Prostate gland (tissue), 2 donors: ENCODE measurements around the gene GPATCH4. TPM values are rescaled to one million over a fixed set of nuclear protein-coding genes. Genes with fewer than 3 reads are reported as not detected.

ENCODE experiments used
- DNase-seq: peaks from one replicate; pipeline ENCODE4 v3.0.0-alpha.2; 2019; ENCODE audit warnings: low spot score
- H3K27ac ChIP-seq, 2 donors: fragments of 200-600 bp; sonication (generic); 2 replicates each; pipeline ENCODE4 v1.5.1; 2017 to 2019
- H3K27me3 ChIP-seq: fragments of 200-600 bp; sonication (generic); replicated peaks from 2 replicates; pipeline ENCODE4 v1.5.1; 2019; ENCODE audit not compliant: insufficient read depth
- H3K36me3 ChIP-seq, 2 donors: fragments of 200-600 bp; sonication (generic); 1 replicate in 1 of 2; 2 replicates in 1 of 2; pipeline versions ENCODE4 v1.5.1 to v1.8.1; 2017 to 2019
- H3K4me1 ChIP-seq: fragments of 200-600 bp; sonication (generic); replicated peaks from 2 replicates; pipeline ENCODE4 v1.5.1; 2019
- H3K4me3 ChIP-seq, 2 donors: fragments of 200-600 bp; sonication (generic); 2 replicates each; pipeline ENCODE4 v1.5.1; 2017 to 2019
- H3K9me3 ChIP-seq: fragments of 200-600 bp; sonication (generic); 2 replicates; pipeline ENCODE4 v1.5.1; 2017
- POLR2A ChIP-seq: fragments of 450-650 bp; IDR thresholded peaks from one replicate; pipeline ENCODE4 v1.6.1; 2016; ENCODE audit warnings: antibody characterized with exemption, mild to moderate bottlenecking
- POLR2AphosphoS5 ChIP-seq: sonication (generic); formaldehyde crosslinking; IDR thresholded peaks from one replicate; pipeline ENCODE4 v1.6.1; 2017; ENCODE audit warnings: antibody characterized with exemption
- WGBS: methylation state at CpG from one replicate; pipeline ENCODE4 v1.1.5; 2018; 5-methylcytosine and 5-hydroxymethylcytosine counted together
- intact Hi-C: fragments of 100-400 bp; cut with DNase I; formaldehyde crosslinking; loops from one replicate; pipeline ENCODE4 v1.14.2; 2022
- total RNA-seq, 2 donors: library from RNA; depleted of rRNA; stranded (reverse); fragments of >200 nt; gene quantifications; one replicate each; pipeline ENCODE4 v1.1.0, GENCODE V29; 2016
- TF ChIP-seq, protein P1 (sequence below), 4 experiments: fragments of 200-600 bp in 2 of 4; fragments of 450-650 bp in 2 of 4; sonication (generic) in 2 of 4; IDR thresholded peaks; 1 replicate in 3 of 4; 2 replicates in 1 of 4; pipeline ENCODE4 v1.5.1; 2016 to 2019; ENCODE audit warnings: antibody characterized with exemption in 4 of 4, mild to moderate bottlenecking in 2 of 4, moderate library complexity in 2 of 4

The GPATCH4 gene
- total RNA-seq, 2 donors from 2014 or later = 20.9 to 27.5 TPM

DNA sequence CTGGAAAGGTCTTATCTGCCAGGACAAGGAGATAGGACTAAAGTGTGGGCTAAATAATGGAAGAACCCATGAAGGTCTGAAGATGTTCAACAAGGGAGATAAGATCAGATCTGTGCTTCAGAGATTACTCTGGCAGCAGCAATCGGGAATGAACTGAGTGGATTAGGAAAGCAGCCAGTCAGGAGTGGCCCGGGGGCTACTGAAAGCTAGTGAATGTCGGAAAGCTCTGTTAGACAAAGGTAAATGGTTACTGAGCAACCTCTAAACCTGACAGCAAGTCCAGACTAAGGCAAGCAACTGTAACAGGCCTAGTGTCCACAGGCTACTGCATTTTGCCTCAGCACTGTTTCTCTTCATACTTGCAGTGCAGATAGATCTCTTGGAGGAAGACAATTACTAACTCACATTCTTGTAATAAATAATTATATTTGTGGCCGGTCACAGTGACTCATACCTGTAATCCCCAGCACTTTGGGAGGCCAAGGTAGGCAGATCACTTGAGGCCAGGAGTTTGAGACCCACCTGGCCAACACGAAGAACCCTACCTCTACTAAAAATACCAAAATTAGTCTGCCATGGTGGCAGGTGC, 41.4 kb downstream of the GPATCH4 start:
- H3K4me1 ChIP-seq = no peaks in the 10 kb centered on the region
- H3K36me3 ChIP-seq = no peaks in the 10 kb centered on the region
- H3K27ac ChIP-seq = peak overlapping the region; percentile 10 to 12
- no peaks in the 10 kb centered on the region for H3K27me3 ChIP-seq
- peak; percentile 69 for DNase-seq
- intact Hi-C loops = no loop called here
- H3K4me3 ChIP-seq = no peak overlapping the region
- TF ChIP-seq, protein P1, sequence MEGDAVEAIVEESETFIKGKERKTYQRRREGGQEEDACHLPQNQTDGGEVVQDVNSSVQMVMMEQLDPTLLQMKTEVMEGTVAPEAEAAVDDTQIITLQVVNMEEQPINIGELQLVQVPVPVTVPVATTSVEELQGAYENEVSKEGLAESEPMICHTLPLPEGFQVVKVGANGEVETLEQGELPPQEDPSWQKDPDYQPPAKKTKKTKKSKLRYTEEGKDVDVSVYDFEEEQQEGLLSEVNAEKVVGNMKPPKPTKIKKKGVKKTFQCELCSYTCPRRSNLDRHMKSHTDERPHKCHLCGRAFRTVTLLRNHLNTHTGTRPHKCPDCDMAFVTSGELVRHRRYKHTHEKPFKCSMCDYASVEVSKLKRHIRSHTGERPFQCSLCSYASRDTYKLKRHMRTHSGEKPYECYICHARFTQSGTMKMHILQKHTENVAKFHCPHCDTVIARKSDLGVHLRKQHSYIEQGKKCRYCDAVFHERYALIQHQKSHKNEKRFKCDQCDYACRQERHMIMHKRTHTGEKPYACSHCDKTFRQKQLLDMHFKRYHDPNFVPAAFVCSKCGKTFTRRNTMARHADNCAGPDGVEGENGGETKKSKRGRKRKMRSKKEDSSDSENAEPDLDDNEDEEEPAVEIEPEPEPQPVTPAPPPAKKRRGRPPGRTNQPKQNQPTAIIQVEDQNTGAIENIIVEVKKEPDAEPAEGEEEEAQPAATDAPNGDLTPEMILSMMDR (IDR thresholded peaks at IDR 0.05) = no peak
- peak; percentile 48 for TF ChIP-seq POLR2AphosphoS5
- no peak for TF ChIP-seq POLR2A
- 32% methylated on average over 5 of the region's 5 CpGs for WGBS
- no peaks in the 10 kb centered on the region for H3K9me3 ChIP-seq

DNA sequence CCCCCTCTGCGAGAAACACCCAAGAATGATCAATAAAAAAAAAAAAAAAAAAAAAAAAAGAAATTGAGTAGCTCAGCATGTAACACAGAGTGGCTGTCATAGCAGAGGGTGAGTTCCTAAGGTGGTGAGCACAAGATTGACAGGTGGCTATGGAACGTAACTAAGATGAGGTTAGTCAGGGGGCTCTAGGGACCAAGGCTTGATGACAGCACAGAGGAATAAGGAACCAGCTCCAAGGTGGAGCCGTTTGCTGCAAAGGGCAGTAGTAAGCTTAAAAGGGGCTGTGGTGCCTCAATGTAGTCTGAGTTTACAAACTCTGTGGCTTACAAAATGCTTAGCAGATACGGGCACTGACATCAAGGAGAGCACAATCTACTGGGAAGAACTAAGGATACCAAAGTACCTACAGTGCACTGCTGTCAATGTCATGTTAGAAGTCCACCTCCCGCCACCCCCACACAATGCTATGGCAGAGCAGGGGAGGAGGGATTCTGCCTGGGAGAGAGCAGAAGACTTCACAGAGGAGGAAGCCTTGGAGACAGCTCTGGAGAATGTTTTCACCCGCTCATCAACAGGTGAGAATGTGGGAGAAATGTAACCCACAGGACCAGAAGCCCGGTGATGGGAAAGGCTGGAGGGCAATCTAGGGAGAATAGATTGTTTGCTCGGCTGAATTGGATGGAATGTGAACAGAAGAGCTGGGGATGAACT, 42.0 kb downstream of the GPATCH4 start:
- WGBS = 67% methylated on average over 7 of the region's 8 CpGs
- Histone ChIP-seq H3K27me3 (no peaks in the 10 kb centered on the region), H3K27ac (no peak overlapping the region), H3K9me3 (no peaks in the 10 kb centered on the region), H3K4me1 (no peaks in the 10 kb centered on the region), H3K36me3 (no peaks in the 10 kb centered on the region), H3K4me3 (no peak overlapping the region)
- DNase-seq = no peak
- intact Hi-C loops = no loop called here
- TF ChIP-seq, protein P1 (IDR thresholded peaks at IDR 0.05) = no peak
- TF ChIP-seq POLR2AphosphoS5 (no peak), POLR2A (no peak)

DNA sequence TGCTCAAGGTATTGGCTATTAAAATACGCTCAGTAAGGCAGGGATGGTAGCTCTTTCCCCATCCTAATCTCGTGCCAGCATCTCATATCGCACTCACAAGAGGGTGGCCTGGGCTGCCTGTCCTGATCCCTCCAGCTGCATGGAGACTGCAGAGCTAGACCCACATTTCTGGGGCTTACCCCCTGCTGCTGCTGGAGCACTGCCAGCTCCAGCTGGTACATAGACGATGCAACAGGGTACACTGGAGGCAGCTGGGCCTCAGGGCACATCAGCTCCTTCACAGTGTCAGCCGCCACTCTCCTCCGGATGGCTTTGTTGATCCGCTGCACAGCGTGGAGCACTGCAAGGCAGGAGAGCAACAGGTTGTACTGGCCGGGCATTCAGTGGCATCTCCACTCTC, 44.9 kb downstream of the GPATCH4 start:
- DNase-seq = no peak
- Histone ChIP-seq H3K27me3 (no peaks in the 10 kb centered on the region), H3K4me3 (no peak overlapping the region), H3K36me3 (no peaks in the 10 kb centered on the region), H3K4me1 (no peaks in the 10 kb centered on the region), H3K9me3 (no peaks in the 10 kb centered on the region), H3K27ac (no peak overlapping the region)
- intact Hi-C loops = no loop called here
- 81% methylated on average over 9 of the region's 9 CpGs for WGBS
- TF ChIP-seq, protein P1 (IDR thresholded peaks at IDR 0.05) = no peak
- no peak for TF ChIP-seq POLR2A
- no peak for TF ChIP-seq POLR2AphosphoS5

DNA sequence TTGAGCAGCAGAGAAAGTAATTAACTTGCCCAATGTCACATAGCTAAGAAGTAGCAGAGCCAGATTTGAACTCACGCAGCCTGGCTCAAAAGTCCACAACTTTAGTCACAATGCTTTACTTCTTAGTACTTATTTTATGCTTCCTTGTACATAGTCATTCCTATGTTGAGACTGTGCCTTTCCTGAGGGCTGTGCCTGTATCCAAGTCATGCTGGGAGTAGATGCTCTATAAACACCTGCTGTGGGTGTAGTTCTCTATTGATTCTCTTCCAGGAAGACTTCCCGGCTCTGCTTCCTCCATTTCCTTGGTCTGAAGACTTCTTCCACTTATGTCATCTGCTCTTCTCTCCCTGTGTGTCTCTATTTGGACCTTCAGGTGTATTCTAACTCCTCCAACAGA, 45.6 kb downstream of the GPATCH4 start:
- intact Hi-C loops = no loop called here
- Histone ChIP-seq H3K4me1 (no peaks in the 10 kb centered on the region), H3K4me3 (no peak overlapping the region), H3K36me3 (no peaks in the 10 kb centered on the region), H3K9me3 (no peaks in the 10 kb centered on the region), H3K27me3 (no peaks in the 10 kb centered on the region), H3K27ac (no peak overlapping the region)
- DNase-seq = no peak
- TF ChIP-seq POLR2AphosphoS5 = no peak
- TF ChIP-seq, protein P1 (IDR thresholded peaks at IDR 0.05) = no peak
- WGBS = 77% methylated on average over 2 of the region's 2 CpGs

DNA sequence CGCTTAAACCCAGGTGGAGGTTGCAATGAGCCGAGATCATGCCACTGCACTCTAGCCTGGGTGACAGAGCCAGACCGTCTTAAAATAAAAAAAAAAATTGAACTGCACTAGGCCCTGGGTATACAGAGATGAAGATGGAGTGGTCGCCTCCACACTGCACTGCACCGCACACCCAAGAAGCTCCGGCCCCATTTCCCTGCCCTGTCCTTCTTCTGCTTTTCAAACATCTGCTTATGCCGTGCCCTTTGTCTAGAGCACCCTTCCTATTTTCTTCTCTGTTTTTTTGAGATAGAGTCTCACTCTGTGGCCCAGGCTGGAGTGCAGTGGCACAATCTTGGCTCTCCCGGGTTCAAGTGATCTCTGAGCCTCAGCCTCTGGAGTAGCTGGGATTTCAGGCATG, 46.3 kb downstream of the GPATCH4 start:
- intact Hi-C loops = loop anchor here (5.0 kb wide), 1 partner anchor 43 kb away; no protein-coding TSS in a partner anchor
- H3K36me3 ChIP-seq = no peaks in the 10 kb centered on the region
- TF ChIP-seq, protein P1 (IDR thresholded peaks at IDR 0.05) = no peak
- TF ChIP-seq POLR2AphosphoS5 (no peak), POLR2A (no peak)
- H3K9me3 ChIP-seq = no peaks in the 10 kb centered on the region
- WGBS = 86% methylated on average over 8 of the region's 8 CpGs
- H3K4me1 ChIP-seq = no peaks in the 10 kb centered on the region
- H3K4me3 ChIP-seq = no peak overlapping the region
- H3K27me3 ChIP-seq = no peaks in the 10 kb centered on the region
- no peak for DNase-seq
- H3K27ac ChIP-seq = no peak overlapping the region
